SK-N-SH (cell line): ENCODE measurements around the gene MOV10L1. TPM values are rescaled to one million over a fixed set of nuclear protein-coding genes. Genes with fewer than 3 reads are reported as not detected.

ENCODE experiments used
- CTCF ChIA-PET: fragments of 300-600, 350-600 bp; formaldehyde crosslinking; extraction: SDS; loops from one replicate; lab custom pipeline; 2021; lab: Yijun Ruan, JAX
- POLR2A ChIA-PET: fragments of 350-600 bp; sonication (Branson Sonifier 250); formaldehyde crosslinking; extraction: SDS; loops from one replicate; lab custom pipeline; 2020; ENCODE audit warnings: antibody characterized with exemption, inconsistent platforms; lab: Yijun Ruan, JAX
- DNase-seq: peaks from one replicate; pipeline ENCODE4 v3.0.0; 2012
- H2AFZ ChIP-seq: fragments of 200-600 bp; sonication (generic); 2 replicates; pipeline ENCODE4 v1.8.1; 2016; ENCODE audit warnings: antibody characterized with exemption, mild to moderate bottlenecking, low read depth
- H3F3A ChIP-seq: fragments of 200-600 bp; sonication (generic); replicated peaks from 2 replicates; pipeline ENCODE3; 2016; ENCODE audit warnings: antibody characterized with exemption, mild to moderate bottlenecking; ENCODE audit not compliant: insufficient read depth
- H3K27ac ChIP-seq, 2 experiments: fragments of 200-500 bp in 1 of 2; fragments of 200-600 bp in 1 of 2; sonication (Bioruptor generic) in 1 of 2; sonication (generic), shearing (Covaris generic) in 1 of 2; 2 replicates each; pipeline versions ENCODE4 v1.5.1 to v1.6.1; 2014 to 2016; ENCODE audit warnings: low read depth in 2 of 2, inconsistent platforms in 1 of 2, low read length in 1 of 2, mild to moderate bottlenecking in 1 of 2, mixed read lengths in 1 of 2
- H3K27me3 ChIP-seq: fragments of 200-600 bp; sonication (generic), shearing (Covaris generic); 2 replicates; pipeline ENCODE4 v1.6.1; 2016; ENCODE audit warnings: mixed run types; ENCODE audit not compliant: insufficient read depth
- H3K36me3 ChIP-seq, 2 experiments: fragments of 200-500 bp in 1 of 2; fragments of 200-600 bp in 1 of 2; sonication (Bioruptor generic) in 1 of 2; sonication (generic) in 1 of 2; replicated peaks in 1 of 2; 2 replicates each; pipeline versions ENCODE3 to v1.5.1; 2014 to 2016; ENCODE audit warnings: low read length in 1 of 2, mild to moderate bottlenecking in 1 of 2; ENCODE audit not compliant: insufficient read depth in 2 of 2, control insufficient read depth in 1 of 2
- H3K4me1 ChIP-seq, 2 experiments: fragments of 200-500 bp in 1 of 2; fragments of 200-600 bp in 1 of 2; sonication (Bioruptor generic) in 1 of 2; sonication (generic), shearing (Covaris generic) in 1 of 2; 2 replicates each; pipeline versions ENCODE4 v1.5.1 to v1.6.1; 2014 to 2016; ENCODE audit warnings: low read depth in 1 of 2, low read length in 1 of 2, mixed run types in 1 of 2; ENCODE audit not compliant: insufficient read depth in 2 of 2, control insufficient read depth in 1 of 2
- H3K4me2 ChIP-seq: fragments of 200-600 bp; sonication (generic), shearing (Covaris generic); 2 replicates; pipeline ENCODE4 v1.6.1; 2017; ENCODE audit warnings: mixed run types
- H3K4me3 ChIP-seq, 2 experiments: fragments of 200-500 bp in 1 of 2; fragments of 200-600 bp in 1 of 2; sonication (Bioruptor generic) in 1 of 2; sonication (generic), shearing (Covaris generic) in 1 of 2; 2 replicates each; pipeline versions ENCODE4 v1.5.1 to v1.8.1; 2014 to 2016; ENCODE audit warnings: low read depth in 2 of 2, inconsistent platforms in 1 of 2, low read length in 1 of 2, mild to moderate bottlenecking in 1 of 2, mixed read lengths in 1 of 2, moderate library complexity in 1 of 2
- H3K79me2 ChIP-seq: fragments of 200-600 bp; sonication (generic); 2 replicates; pipeline ENCODE4 v1.8.1; 2017; ENCODE audit warnings: mild to moderate bottlenecking; ENCODE audit not compliant: insufficient read depth
- H3K9ac ChIP-seq: fragments of 200-600 bp; sonication (generic); 2 replicates; pipeline ENCODE4 v1.6.1; 2017; ENCODE audit warnings: mixed run types
- H3K9me2 ChIP-seq: fragments of 200-600 bp; sonication (generic); 2 replicates; pipeline ENCODE4 v1.6.1; 2017; ENCODE audit warnings: mixed run types
- H3K9me3 ChIP-seq: fragments of 200-600 bp; sonication (generic); 2 replicates; pipeline ENCODE4 v1.6.1; 2017; ENCODE audit warnings: mixed run types, mild to moderate bottlenecking, moderate library complexity
- H4K20me1 ChIP-seq: fragments of 200-600 bp; sonication (generic); 2 replicates; pipeline ENCODE4 v1.6.1; 2017; ENCODE audit warnings: mild to moderate bottlenecking, mixed run types; ENCODE audit not compliant: insufficient read depth
- CHD2 ChIP-seq: fragments of 150-350 bp; IDR thresholded peaks from 2 replicates; pipeline ENCODE4 v1.6.1; 2018; ENCODE audit warnings: low read length; ENCODE audit not compliant: partially characterized antibody
- EP300 ChIP-seq, 2 experiments: IDR thresholded peaks; 2 replicates each; pipeline versions ENCODE4 v1.4.0 to v1.6.1; 2012; ENCODE audit warnings: borderline replicate concordance in 1 of 2, low read depth in 1 of 2, low read length in 1 of 2
- GATA2 ChIP-seq: sonication (generic); formaldehyde crosslinking; IDR thresholded peaks from 2 replicates; pipeline ENCODE4 v1.5.0; 2020; ENCODE audit warnings: mild to moderate bottlenecking, missing genetic modification reagents
- IRF3 ChIP-seq: fragments of 150-350 bp; IDR thresholded peaks from 2 replicates; pipeline ENCODE4 v1.6.1; 2016; ENCODE audit warnings: mild to moderate bottlenecking, low read depth, low read length
- MEF2A ChIP-seq: IDR thresholded peaks from 2 replicates; pipeline ENCODE4 v1.4.0; 2012; ENCODE audit warnings: low read depth, borderline replicate concordance
- POLR2AphosphoS5 ChIP-seq: IDR thresholded peaks from 2 replicates; pipeline ENCODE4 v1.6.1; 2012; ENCODE audit warnings: low read depth, low read length
- RAD21 ChIP-seq: IDR thresholded peaks from 2 replicates; pipeline ENCODE4 v1.6.1; 2012; ENCODE audit warnings: mild to moderate bottlenecking, low read length
- RXRA ChIP-seq: IDR thresholded peaks from 2 replicates; pipeline ENCODE4 v1.4.0; 2012; ENCODE audit warnings: low read depth, mild to moderate bottlenecking, borderline replicate concordance
- TCF12 ChIP-seq: IDR thresholded peaks from 2 replicates; pipeline ENCODE4 v1.4.0; 2012
- WGBS: methylation state at CpG from one replicate; pipeline ENCODE4 v1.1.6; 2017; ENCODE audit warnings: low lambda C conversion rate; 5-methylcytosine and 5-hydroxymethylcytosine counted together
- polyA plus RNA-seq, 3 experiments: library from polyadenylated mRNA; depleted of rRNA; stranded (reverse); fragments of >200 nt; gene quantifications; 2 replicates each; pipeline ENCODE4 v1.2.3, GENCODE V29; 2012
- TF ChIP-seq, protein P1 (sequence below): IDR thresholded peaks from 2 replicates; pipeline ENCODE4 v1.4.0; 2012; ENCODE audit warnings: low read depth, borderline replicate concordance
- TF ChIP-seq, protein P2 (sequence below): fragments of 200-600 bp; sonication (generic); IDR thresholded peaks from 2 replicates; pipeline ENCODE4 v1.6.1; 2017; ENCODE audit warnings: antibody characterized with exemption, mild to moderate bottlenecking, moderate library complexity

MOV10L1 gene
- polyA plus RNA-seq, 1 of the 3 experiments (the other 2 are of a cell fraction): 2.1 TPM

GRCh38 chr22:50051930-50052329 is 37.9 kb upstream of the MOV10L1 start:
- CTCF ChIA-PET: interaction anchor here (1.3 kb wide), 1 partner anchor 121 kb away, joined by 3 read pairs; no protein-coding TSS in a partner anchor
- no peak for TF ChIP-seq TCF12
- no peak for TF ChIP-seq RXRA
- no peak for TF ChIP-seq POLR2AphosphoS5
- TF ChIP-seq CHD2: no peak
- TF ChIP-seq MEF2A: no peak

GRCh38 chr22:50053861-50054260 is 35.9 kb upstream of the MOV10L1 start:
- H3K79me2 ChIP-seq: no peaks in the 10 kb centered on the region

More at GRCh38 chr22:50051930-50052329, 37.9 kb upstream of the MOV10L1 start:
- H3K79me2 ChIP-seq: no peaks in the 10 kb centered on the region
- H2AFZ ChIP-seq: no peak overlapping the region
- H3K36me3 ChIP-seq: no peaks in the 10 kb centered on the region
- H3F3A ChIP-seq: no peaks in the 10 kb centered on the region
- H4K20me1 ChIP-seq: no peaks in the 10 kb centered on the region
- H3K9ac ChIP-seq: no peak overlapping the region
- H3K9me3 ChIP-seq: no peaks in the 10 kb centered on the region
- 44% methylated on average over 12 of the region's 18 CpGs for WGBS
- no peak for DNase-seq
- no peaks in the 10 kb centered on the region; the same call in 1 of the 2 replicates for H3K27me3 ChIP-seq
- H3K4me3 ChIP-seq: no peak overlapping the region
- H3K9me2 ChIP-seq: no peaks in the 10 kb centered on the region
- POLR2A ChIA-PET: no interaction called here
- H3K4me1 ChIP-seq: no peaks in the 10 kb centered on the region
- no peak overlapping the region for H3K27ac ChIP-seq
- H3K4me2 ChIP-seq: no peak overlapping the region

More at GRCh38 chr22:50053861-50054260, 35.9 kb upstream of the MOV10L1 start:
- Histone ChIP-seq H3K27ac (no peak overlapping the region), H4K20me1 (no peaks in the 10 kb centered on the region), H3K4me2 (no peak overlapping the region), H3K9me3 (no peaks in the 10 kb centered on the region), H3K9ac (no peak overlapping the region), H3K27me3 (peaks cover 3% of the 10 kb centered on the region), H3K4me1 (no peaks in the 10 kb centered on the region; a peak in 1 of 4 replicates), H3K9me2 (no peaks in the 10 kb centered on the region), H2AFZ (no peak overlapping the region), H3F3A (no peaks in the 10 kb centered on the region), H3K4me3 (no peak overlapping the region), H3K36me3 (no peaks in the 10 kb centered on the region)
- WGBS: 80% methylated on average over 17 of the region's 18 CpGs
- no peak for TF ChIP-seq IRF3
- TF ChIP-seq, protein P1, sequence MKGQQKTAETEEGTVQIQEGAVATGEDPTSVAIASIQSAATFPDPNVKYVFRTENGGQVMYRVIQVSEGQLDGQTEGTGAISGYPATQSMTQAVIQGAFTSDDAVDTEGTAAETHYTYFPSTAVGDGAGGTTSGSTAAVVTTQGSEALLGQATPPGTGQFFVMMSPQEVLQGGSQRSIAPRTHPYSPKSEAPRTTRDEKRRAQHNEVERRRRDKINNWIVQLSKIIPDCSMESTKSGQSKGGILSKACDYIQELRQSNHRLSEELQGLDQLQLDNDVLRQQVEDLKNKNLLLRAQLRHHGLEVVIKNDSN: no peak
- TF ChIP-seq, protein P2, sequence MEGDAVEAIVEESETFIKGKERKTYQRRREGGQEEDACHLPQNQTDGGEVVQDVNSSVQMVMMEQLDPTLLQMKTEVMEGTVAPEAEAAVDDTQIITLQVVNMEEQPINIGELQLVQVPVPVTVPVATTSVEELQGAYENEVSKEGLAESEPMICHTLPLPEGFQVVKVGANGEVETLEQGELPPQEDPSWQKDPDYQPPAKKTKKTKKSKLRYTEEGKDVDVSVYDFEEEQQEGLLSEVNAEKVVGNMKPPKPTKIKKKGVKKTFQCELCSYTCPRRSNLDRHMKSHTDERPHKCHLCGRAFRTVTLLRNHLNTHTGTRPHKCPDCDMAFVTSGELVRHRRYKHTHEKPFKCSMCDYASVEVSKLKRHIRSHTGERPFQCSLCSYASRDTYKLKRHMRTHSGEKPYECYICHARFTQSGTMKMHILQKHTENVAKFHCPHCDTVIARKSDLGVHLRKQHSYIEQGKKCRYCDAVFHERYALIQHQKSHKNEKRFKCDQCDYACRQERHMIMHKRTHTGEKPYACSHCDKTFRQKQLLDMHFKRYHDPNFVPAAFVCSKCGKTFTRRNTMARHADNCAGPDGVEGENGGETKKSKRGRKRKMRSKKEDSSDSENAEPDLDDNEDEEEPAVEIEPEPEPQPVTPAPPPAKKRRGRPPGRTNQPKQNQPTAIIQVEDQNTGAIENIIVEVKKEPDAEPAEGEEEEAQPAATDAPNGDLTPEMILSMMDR: no peak
- no peak for TF ChIP-seq EP300 (IDR thresholded peaks at IDR 0.05; ENCODE audit: borderline replicate concordance in 1 of 2, low read depth in 1 of 2, low read length in 1 of 2)
- no peak for TF ChIP-seq GATA2 (CRISPR knock-in tag)
- TF ChIP-seq RAD21: no peak
- ChIA-PET CTCF (no interaction called here), POLR2A (no interaction called here)
- no peak for DNase-seq
